IPS DF 6.9 (cell line): ENCODE measurements around the gene CGB5.
A peak's percentile ranks its signal among the peaks of the same experiment; 100 is the strongest.
"Not testable (repeated sequence)": the region's sequence is repeated elsewhere in the genome, so short reads cannot be mapped to it uniquely, and the experiment has no call there.

Source experiments
- DNase-seq: peaks from one replicate; pipeline ENCODE4 v3.0.0-alpha.2; 2013; ENCODE audit warnings: low read depth, low spot score
- H3K27ac ChIP-seq: one replicate; pipeline ENCODE4 v1.5.1; 2013; ENCODE audit warnings: low read length, control low read depth
- H3K27me3 ChIP-seq: 2 replicates; pipeline ENCODE4 v1.6.1; 2013; ENCODE audit warnings: mild to moderate bottlenecking, low read length; ENCODE audit not compliant: control insufficient read depth, insufficient read depth
- H3K36me3 ChIP-seq: 2 replicates; pipeline ENCODE4 v1.6.1; 2013; ENCODE audit warnings: low read length; ENCODE audit not compliant: control insufficient read depth, insufficient read depth
- H3K4me1 ChIP-seq: 2 replicates; pipeline ENCODE4 v1.6.1; 2013; ENCODE audit warnings: low read length; ENCODE audit not compliant: control insufficient read depth, insufficient read depth
- H3K4me3 ChIP-seq: 2 replicates; pipeline ENCODE4 v1.5.1; 2013; ENCODE audit warnings: mild to moderate bottlenecking, low read length
- H3K9me3 ChIP-seq: 2 replicates; pipeline ENCODE4 v1.6.1; 2013; ENCODE audit warnings: low read length, inconsistent platforms; ENCODE audit not compliant: control insufficient read depth, insufficient read depth
- WGBS: extraction: QIAGEN DNeasy Blood & Tissue Kit; methylation state at CpG from one replicate; pipeline ENCODE4 v1.1.7; 2013; ENCODE audit warnings: mixed read lengths, missing lambda C conversion rate; ENCODE audit not compliant: insufficient read length, insufficient coverage; 5-methylcytosine and 5-hydroxymethylcytosine counted together

CGB5 gene

GRCh38 chr19:49043548-49043947, at the start of gene CGB5:
CGB5 (plus strand) TSS chr19:49043848; CDS start chr19:49044210, 362 bp downstream.
- H3K9me3 ChIP-seq, DNase-seq, H3K27me3 ChIP-seq, H3K4me1 ChIP-seq, H3K36me3 ChIP-seq, H3K27ac ChIP-seq, H3K4me3 ChIP-seq: not testable (repeated sequence)
- WGBS, result no CpG with 5 or more reads among the region's 15 CpGs

- no peak overlapping the region for H3K27ac ChIP-seq
- WGBS, result no CpG with 5 or more reads among the region's 13 CpGs
- no peak for DNase-seq
- H3K9me3 ChIP-seq, result no peaks in the 10 kb centered on the region
- no peaks in the 10 kb centered on the region for H3K27me3 ChIP-seq
- H3K4me1 ChIP-seq, result peaks cover 1% of the 10 kb centered on the region; the same call in 1 of the 2 replicates
- H3K4me3 ChIP-seq, result peak overlapping the region; percentile 78
- H3K36me3 ChIP-seq, result no peaks in the 10 kb centered on the region; the same call in 1 of the 2 replicates
These were observed 49.6 kb upstream of the CGB5 start for GRCh38 chr19:48994035-48994386.

- Histone ChIP-seq H3K36me3 (peaks cover 1% of the 10 kb centered on the region; the same call in 1 of the 2 replicates), H3K4me3 (no peak overlapping the region), H3K4me1 (peaks cover 1% of the 10 kb centered on the region; the same call in 1 of the 2 replicates), H3K27ac (no peak overlapping the region), H3K9me3 (no peaks in the 10 kb centered on the region), H3K27me3 (no peaks in the 10 kb centered on the region)
- WGBS, result no CpG with 5 or more reads among the region's 5 CpGs
- DNase-seq, result no peak
These were observed 45.7 kb upstream of the CGB5 start for GRCh38 chr19:48997972-48998371.

GRCh38 chr19:48999481-49000325, 43.9 kb upstream of the CGB5 start:
- Histone ChIP-seq H3K36me3 (peaks cover 10% of the 10 kb centered on the region), H3K4me3 (no peak overlapping the region), H3K9me3 (no peaks in the 10 kb centered on the region), H3K27ac (no peak overlapping the region), H3K4me1 (no peaks in the 10 kb centered on the region), H3K27me3 (no peaks in the 10 kb centered on the region)
- WGBS, result no CpG with 5 or more reads among the region's 16 CpGs
- peak; percentile 85 for DNase-seq

GRCh38 chr19:49004133-49004532, 39.5 kb upstream of the CGB5 start:
- Histone ChIP-seq H3K27me3 (no peaks in the 10 kb centered on the region), H3K4me3 (no peak overlapping the region), H3K36me3 (peaks cover 29% of the 10 kb centered on the region), H3K9me3 (no peaks in the 10 kb centered on the region), H3K27ac (no peak overlapping the region), H3K4me1 (no peaks in the 10 kb centered on the region)
- no CpG with 5 or more reads among the region's 15 CpGs for WGBS
- no peak for DNase-seq

GRCh38 chr19:49004964-49005614, 38.6 kb upstream of the CGB5 start:
- Histone ChIP-seq H3K36me3 (peaks cover 37% of the 10 kb centered on the region), H3K27me3 (no peaks in the 10 kb centered on the region), H3K27ac (no peak overlapping the region), H3K4me1 (no peaks in the 10 kb centered on the region), H3K9me3 (no peaks in the 10 kb centered on the region), H3K4me3 (no peak overlapping the region)
- WGBS, result no CpG with 5 or more reads among the region's 7 CpGs
- DNase-seq, result no peak

GRCh38 chr19:49006905-49007304, 36.7 kb upstream of the CGB5 start:
- Histone ChIP-seq H3K36me3 (peaks cover 43% of the 10 kb centered on the region), H3K4me1 (no peaks in the 10 kb centered on the region), H3K27ac (no peak overlapping the region), H3K4me3 (no peak overlapping the region), H3K27me3 (no peaks in the 10 kb centered on the region), H3K9me3 (no peaks in the 10 kb centered on the region)
- no CpG with 5 or more reads among the region's 22 CpGs for WGBS
- DNase-seq, result no peak

GRCh38 chr19:49009828-49010227, 33.8 kb upstream of the CGB5 start:
- H3K4me3 ChIP-seq, result no peak overlapping the region
- H3K4me1 ChIP-seq, result no peaks in the 10 kb centered on the region
- DNase-seq, result no peak
- WGBS, result no CpG with 5 or more reads among the region's 18 CpGs
- H3K27me3 ChIP-seq, result no peaks in the 10 kb centered on the region
- no peaks in the 10 kb centered on the region for H3K9me3 ChIP-seq
- peaks cover 47% of the 10 kb centered on the region for H3K36me3 ChIP-seq
- no peak overlapping the region for H3K27ac ChIP-seq

GRCh38 chr19:49010453-49010852, 33.2 kb upstream of the CGB5 start:
- Histone ChIP-seq H3K9me3 (no peaks in the 10 kb centered on the region), H3K27ac (no peak overlapping the region), H3K27me3 (no peaks in the 10 kb centered on the region), H3K4me1 (no peaks in the 10 kb centered on the region), H3K36me3 (peaks cover 49% of the 10 kb centered on the region), H3K4me3 (no peak overlapping the region)
- DNase-seq, result no peak
- WGBS, result no CpG with 5 or more reads among the region's 18 CpGs

- Histone ChIP-seq H3K27me3 (no peaks in the 10 kb centered on the region), H3K9me3 (no peaks in the 10 kb centered on the region), H3K36me3 (peaks cover 49% of the 10 kb centered on the region), H3K27ac (no peak overlapping the region), H3K4me1 (no peaks in the 10 kb centered on the region), H3K4me3 (no peak overlapping the region)
- WGBS, result no CpG with 5 or more reads among the region's 17 CpGs
- no peak for DNase-seq
These were observed 32.5 kb upstream of the CGB5 start for GRCh38 chr19:49011194-49011593.
